Suprapubic skin (tissue), 4 donors: ENCODE results near the gene GMEB2. TPM values are rescaled to one million over a fixed set of nuclear protein-coding genes. Genes with fewer than 3 reads are reported as not detected.

Experiments used
- DNase-seq, 2 donors: peaks; one replicate each; pipeline ENCODE4 v3.0.0-alpha.2; 2019; ENCODE audit warnings: low spot score in 2 of 2
- H3K27ac ChIP-seq: fragments of 200-600 bp; sonication (generic); one replicate; pipeline ENCODE4 v1.5.1; 2019
- H3K27me3 ChIP-seq: fragments of 200-600 bp; sonication (generic); one replicate; pipeline ENCODE4 v1.5.1; 2019
- H3K36me3 ChIP-seq: fragments of 200-600 bp; sonication (generic); one replicate; pipeline ENCODE4 v1.5.1; 2019
- H3K4me1 ChIP-seq: fragments of 200-600 bp; sonication (generic); one replicate; pipeline ENCODE4 v1.5.1; 2019
- H3K4me3 ChIP-seq: fragments of 200-600 bp; sonication (generic); one replicate; pipeline ENCODE4 v1.5.1; 2019; ENCODE audit warnings: mild to moderate bottlenecking
- H3K9me3 ChIP-seq: fragments of 200-600 bp; sonication (generic); one replicate; pipeline ENCODE4 v1.5.1; 2019
- CTCF ChIP-seq, 2 donors: fragments of 200-600 bp in 1 of 2; fragments of 450-650 bp in 1 of 2; sonication (generic) in 1 of 2; IDR thresholded peaks; one replicate each; pipeline ENCODE4 v1.5.1; 2016 to 2019; ENCODE audit warnings: antibody characterized with exemption in 2 of 2, mild to moderate bottlenecking in 1 of 2, moderate library complexity in 1 of 2
- EP300 ChIP-seq: sonication (generic); formaldehyde crosslinking; IDR thresholded peaks from one replicate; pipeline ENCODE4 v1.6.1; 2017; ENCODE audit warnings: antibody characterized with exemption
- POLR2A ChIP-seq, 2 donors: fragments of 450-650 bp; IDR thresholded peaks; one replicate each; pipeline ENCODE4 v1.6.1; 2017; ENCODE audit warnings: antibody characterized with exemption in 2 of 2, mild to moderate bottlenecking in 2 of 2, moderate library complexity in 2 of 2
- POLR2AphosphoS5 ChIP-seq, 3 donors: sonication (generic); formaldehyde crosslinking; IDR thresholded peaks; one replicate each; pipeline ENCODE4 v1.6.1; 2017; ENCODE audit warnings: antibody characterized with exemption in 3 of 3
- WGBS: methylation state at CpG from one replicate; pipeline ENCODE4 v1.1.5; 2018; 5-methylcytosine and 5-hydroxymethylcytosine counted together
- total RNA-seq, 4 donors: library from RNA; depleted of rRNA; stranded (reverse); fragments of >200 nt; gene quantifications; one replicate each; pipeline ENCODE4 v1.1.0, GENCODE V29; 2016

GMEB2 gene
- total RNA-seq, 4 donors from 2014 or later = 15.5 to 18.5 (median 16.4) TPM

GRCh38 chr20:63546956-63547724 is 79.8 kb downstream of the GMEB2 start:
- Histone ChIP-seq H3K4me3 (no peak overlapping the region), H3K4me1 (peaks cover 19% of the 10 kb centered on the region), H3K36me3 (no peaks in the 10 kb centered on the region), H3K27ac (no peak overlapping the region), H3K9me3 (no peaks in the 10 kb centered on the region), H3K27me3 (peaks cover 41% of the 10 kb centered on the region)
- no peak for DNase-seq
- 60% methylated on average over 32 of the region's 58 CpGs for WGBS
- TF ChIP-seq POLR2A (IDR thresholded peaks at IDR 0.05) (no peak), POLR2AphosphoS5 (IDR thresholded peaks at IDR 0.05) (no peak), EP300 (no peak), CTCF (IDR thresholded peaks at IDR 0.05) (no peak)

GRCh38 chr20:63546256-63546955 is 80.5 kb downstream of the GMEB2 start:
- Histone ChIP-seq H3K9me3 (no peaks in the 10 kb centered on the region), H3K27ac (no peak overlapping the region), H3K27me3 (peaks cover 41% of the 10 kb centered on the region), H3K4me1 (peaks cover 27% of the 10 kb centered on the region), H3K4me3 (no peak overlapping the region), H3K36me3 (no peaks in the 10 kb centered on the region)
- no peak for DNase-seq
- WGBS = 81% methylated on average over 10 of the region's 20 CpGs
- no peak for TF ChIP-seq CTCF (IDR thresholded peaks at IDR 0.05)
- no peak for TF ChIP-seq POLR2AphosphoS5 (IDR thresholded peaks at IDR 0.05)
- TF ChIP-seq POLR2A (IDR thresholded peaks at IDR 0.05) = no peak
- TF ChIP-seq EP300 = no peak

- WGBS = 34% methylated on average over 3 of the region's 6 CpGs
- Histone ChIP-seq H3K36me3 (no peaks in the 10 kb centered on the region), H3K27me3 (peaks cover 41% of the 10 kb centered on the region), H3K9me3 (no peaks in the 10 kb centered on the region), H3K4me3 (no peak overlapping the region), H3K4me1 (peaks cover 32% of the 10 kb centered on the region), H3K27ac (no peak overlapping the region)
- no peak for DNase-seq
- TF ChIP-seq POLR2A (IDR thresholded peaks at IDR 0.05) = no peak
- no peak for TF ChIP-seq POLR2AphosphoS5 (IDR thresholded peaks at IDR 0.05)
- TF ChIP-seq EP300 = no peak
- no peak for TF ChIP-seq CTCF (IDR thresholded peaks at IDR 0.05)
Measured at GRCh38 chr20:63545814-63546213, 81.1 kb downstream of the GMEB2 start.

GRCh38 chr20:63544958-63545516 is 81.9 kb downstream of the GMEB2 start:
- H3K27ac ChIP-seq = no peak overlapping the region
- peaks cover 40% of the 10 kb centered on the region for H3K4me1 ChIP-seq
- no peaks in the 10 kb centered on the region for H3K36me3 ChIP-seq
- H3K9me3 ChIP-seq = no peaks in the 10 kb centered on the region
- TF ChIP-seq POLR2A (IDR thresholded peaks at IDR 0.05) (no peak), POLR2AphosphoS5 (IDR thresholded peaks at IDR 0.05) (no peak), CTCF (IDR thresholded peaks at IDR 0.05) (no peak), EP300 (no peak)
- WGBS = 45% methylated on average over 4 of the region's 19 CpGs
- H3K27me3 ChIP-seq = peaks cover 39% of the 10 kb centered on the region
- H3K4me3 ChIP-seq = no peak overlapping the region
- DNase-seq = no peak
